Adrenal gland (tissue), 5 donors: ENCODE measurements around the gene SPRYD7.
"Not testable (repeated sequence)": the region's sequence is repeated elsewhere in the genome, so short reads cannot be mapped to it uniquely, and the experiment has no call there.

Experiments used
- CTCF ChIP-seq, 6 experiments: fragments of 450-650 bp in 4 of 6; fragments of 200-600 bp in 2 of 6; sonication (generic) in 1 of 6; IDR thresholded peaks; 1 replicate in 5 of 6; 2 replicates in 1 of 6; pipeline versions ENCODE4 v1.5.1 to v1.8.0; 2016 to 2021; ENCODE audit warnings: antibody characterized with exemption in 6 of 6, mild to moderate bottlenecking in 2 of 6, moderate library complexity in 1 of 6
- POLR2A ChIP-seq, 2 donors: fragments of 450-650 bp; IDR thresholded peaks; one replicate each; pipeline ENCODE4 v1.6.1; 2017; ENCODE audit warnings: antibody characterized with exemption in 2 of 2, mild to moderate bottlenecking in 2 of 2, moderate library complexity in 1 of 2
- donor health status: DM: no; HTN: no; CAD: no.

GRCh38 chr13:49918106-49918505, 18.0 kb downstream of the SPRYD7 start:
- TF ChIP-seq CTCF, POLR2A (IDR thresholded peaks at IDR 0.05): not testable (repeated sequence)
